GM12878 (cell line): Measurements from ENCODE around the gene USP15. TPM values are rescaled to one million over a fixed set of nuclear protein-coding genes. Genes with fewer than 3 reads are reported as not detected.

Source experiments
- ATAC-seq: fragments of 200-7000 bp; cut with Tn5 transposase; 3 replicates; pipeline ENCODE4 v1.9.1; 2020; ENCODE audit warnings: mild to moderate bottlenecking, moderate library complexity
- BruUV-seq: library from RNA; stranded (reverse); fragments of 400-500 nt; replicated peaks from 2 replicates; lab custom pipeline; 2021; lab: Mats Ljungman, UMichigan
- CTCF ChIA-PET: fragments of 300-600 bp; sonication (Branson Sonifier 250); formaldehyde crosslinking; extraction: SDS; loops from one replicate; lab custom pipeline; 2021; ENCODE audit warnings: inconsistent platforms; lab: Yijun Ruan, JAX
- POLR2A ChIA-PET: fragments of 350-600 bp; formaldehyde crosslinking; extraction: SDS; loops from one replicate; lab custom pipeline; 2021; ENCODE audit warnings: inconsistent platforms; lab: Charles Lee
- RAD21 ChIA-PET: fragments of 300-600 bp; sonication (Branson Sonifier 250); formaldehyde crosslinking; loops from one replicate; lab custom pipeline; 2023; ENCODE audit warnings: antibody characterized with exemption; ENCODE audit not compliant: unreplicated experiment; lab: Charles Lee
- SMC1A ChIA-PET: fragments of 300-600 bp; sonication (Branson Sonifier 250); formaldehyde crosslinking; loops from one replicate; lab custom pipeline; 2023; ENCODE audit not compliant: unreplicated experiment, uncharacterized antibody; lab: Charles Lee
- DNase-seq: peaks from one replicate; pipeline ENCODE4 v3.0.0-alpha.2; 2011; ENCODE audit warnings: low read depth, low spot score
- FAIRE-seq: peaks from 3 replicates; lab custom pipeline; 2011; peaks lifted over from hg19 to GRCh38; lab: Jason Lieb, UNC
- H2AFZ ChIP-seq: 2 replicates; pipeline ENCODE4 v1.6.0; 2011; ENCODE audit warnings: low read depth, low read length, control low read depth; ENCODE audit not compliant: control insufficient read depth
- H3K27ac ChIP-seq: 2 replicates; pipeline ENCODE4 v1.5.1; 2011; ENCODE audit warnings: control low read depth; ENCODE audit not compliant: control insufficient read depth, insufficient read depth
- H3K27me3 ChIP-seq, 2 experiments: replicated peaks in 1 of 2; 2 replicates each; pipeline versions ENCODE4 v1.6.0 to v1.6.1; 2011; ENCODE audit warnings: low read length in 1 of 2; ENCODE audit not compliant: control insufficient read depth in 2 of 2, insufficient read depth in 2 of 2
- H3K36me3 ChIP-seq, 2 experiments: 2 replicates each; pipeline ENCODE4 v1.5.1; 2011; ENCODE audit warnings: low read length in 1 of 2; ENCODE audit not compliant: control insufficient read depth in 2 of 2, insufficient read depth in 2 of 2
- H3K4me1 ChIP-seq: 2 replicates; pipeline ENCODE4 v1.6.1; 2011; ENCODE audit warnings: mild to moderate bottlenecking, low read length, moderate library complexity, mixed read lengths; ENCODE audit not compliant: control insufficient read depth, insufficient read depth
- H3K4me2 ChIP-seq: 2 replicates; pipeline ENCODE4 v1.6.0; 2011; ENCODE audit warnings: control low read depth; ENCODE audit not compliant: control insufficient read depth, insufficient read depth
- H3K4me3 ChIP-seq: fragments of 200-600 bp; sonication (generic); 2 replicates; pipeline ENCODE4 v1.5.1; 2016
- H3K79me2 ChIP-seq: 2 replicates; pipeline ENCODE4 v1.6.0; 2011; ENCODE audit warnings: low read length; ENCODE audit not compliant: control insufficient read depth, insufficient read depth
- H3K9ac ChIP-seq: 2 replicates; pipeline ENCODE4 v1.8.0; 2011; ENCODE audit warnings: low read length, control low read depth, mixed read lengths; ENCODE audit not compliant: control insufficient read depth, insufficient read depth
- H3K9me3 ChIP-seq: replicated peaks from 3 replicates; pipeline ENCODE4 v1.5.1; 2011; ENCODE audit warnings: mild to moderate bottlenecking, low read length; ENCODE audit not compliant: control insufficient read depth, insufficient read depth
- H4K20me1 ChIP-seq: 2 replicates; pipeline ENCODE4 v1.6.0; 2011; ENCODE audit not compliant: control insufficient read depth, insufficient read depth
- BHLHE40 ChIP-seq, 2 experiments: fragments of 450-650 bp in 1 of 2; IDR thresholded peaks; 2 replicates each; pipeline ENCODE4 v1.6.1; 2011 to 2017; ENCODE audit warnings: low read depth in 2 of 2, borderline replicate concordance in 1 of 2, improper control_type of control experiment in 1 of 2, low read length in 1 of 2, mild to moderate bottlenecking in 1 of 2
- CBFB ChIP-seq: IDR thresholded peaks from 2 replicates; pipeline ENCODE4 v1.6.1; 2016; ENCODE audit warnings: antibody characterized with exemption, low read depth
- HDAC6 ChIP-seq: fragments of 200-600 bp; sonication (generic); IDR thresholded peaks from one replicate; pipeline ENCODE4 v1.8.0; 2017; ENCODE audit warnings: antibody characterized with exemption; ENCODE audit not compliant: unreplicated experiment
- NKRF ChIP-seq: fragments of 450-650 bp; conservative IDR thresholded peaks from 2 replicates; pipeline ENCODE4 v1.6.1; 2017; ENCODE audit warnings: mild to moderate bottlenecking, moderate library complexity
- RELA ChIP-seq: fragments of 450-650 bp; IDR thresholded peaks from 2 replicates; pipeline ENCODE4 v1.8.0; 2014; ENCODE audit warnings: borderline replicate concordance; ENCODE audit not compliant: partially characterized antibody
- RELB ChIP-seq: fragments of 450-650 bp; IDR thresholded peaks from 2 replicates; pipeline ENCODE4 v1.6.1; 2017; ENCODE audit warnings: low read depth, mild to moderate bottlenecking, moderate library complexity
- REST ChIP-seq: IDR thresholded peaks from 2 replicates; pipeline ENCODE4 v1.6.1; 2012; ENCODE audit warnings: mild to moderate bottlenecking, low read depth, low read length
- SUZ12 ChIP-seq: fragments of 200-600 bp; sonication (generic); IDR thresholded peaks from one replicate; pipeline ENCODE4 v1.6.1; 2018; ENCODE audit warnings: antibody characterized with exemption, mild to moderate bottlenecking; ENCODE audit not compliant: unreplicated experiment
- TCF3 ChIP-seq: IDR thresholded peaks from 2 replicates; pipeline ENCODE4 v1.6.1; 2012; ENCODE audit warnings: low read depth, mild to moderate bottlenecking, low read length, borderline replicate concordance; ENCODE audit not compliant: insufficient read depth
- WRNIP1 ChIP-seq: IDR thresholded peaks from 2 replicates; pipeline ENCODE4 v1.6.1; 2011; ENCODE audit warnings: low read depth, low read length, improper control_type of control experiment, borderline replicate concordance
- ZNF622 ChIP-seq: fragments of 450-650 bp; IDR thresholded peaks from 2 replicates; pipeline ENCODE4 v1.6.1; 2017; ENCODE audit warnings: mild to moderate bottlenecking, inconsistent platforms
- WGBS: methylation state at CpG from one replicate; pipeline ENCODE4 v1.1.6; 2016; ENCODE audit warnings: low lambda C conversion rate; ENCODE audit not compliant: insufficient replicate concordance, insufficient coverage; ENCODE audit errors: missing lambda C conversion rate; 5-methylcytosine and 5-hydroxymethylcytosine counted together
- in situ Hi-C: fragments of 300-500 bp; cut with MboI; formaldehyde crosslinking; loops from 9 replicates; pipeline ENCODE4 v1.14.3; 2018; ENCODE audit warnings: mixed read lengths
- intact Hi-C: fragments of 100-400 bp; cut with micrococcal nuclease; formaldehyde crosslinking; loops from one replicate; pipeline ENCODE4 v1.14.2; 2022; ENCODE audit not compliant: unreplicated experiment
- polyA plus RNA-seq, 11 experiments: library from polyadenylated mRNA; depleted of rRNA in 4 of 11; unstranded in 6 of 11; stranded (reverse) in 5 of 11; fragments of >200 nt; fragmentation: Nextera tagmentation in 4 of 11; fragmentation: Illumina TruSeq in 1 of 11; extraction: Ambion mirVana in 4 of 11; extraction: Trizol in 1 of 11; gene quantifications; 1 replicate in 1 of 11; 2 replicates in 10 of 11; pipeline versions ENCODE4 v1.2.1 to v1.2.3, GENCODE V29; 2011 to 2016; ENCODE audit warnings: inconsistent platforms in 2 of 11, missing spikeins in 2 of 11, low read depth in 1 of 11
- total RNA-seq, 4 experiments: library from RNA; depleted of rRNA in 3 of 4; stranded (reverse); fragments of >200 nt in 3 of 4; fragmentation: Illumina TruSeq in 1 of 4; extraction: Trizol in 1 of 4; gene quantifications; 2 replicates each; pipeline versions ENCODE4 v1.2.1 to v1.2.3, GENCODE V29; 2013 to 2021

USP15 gene
- total and polyA plus RNA-seq, 10 of the 15 experiments (the other 5 are each of a cell fraction or from before 2014, with no cell fraction given) = 57.6 to 101 (median 90.2) TPM

DNA sequence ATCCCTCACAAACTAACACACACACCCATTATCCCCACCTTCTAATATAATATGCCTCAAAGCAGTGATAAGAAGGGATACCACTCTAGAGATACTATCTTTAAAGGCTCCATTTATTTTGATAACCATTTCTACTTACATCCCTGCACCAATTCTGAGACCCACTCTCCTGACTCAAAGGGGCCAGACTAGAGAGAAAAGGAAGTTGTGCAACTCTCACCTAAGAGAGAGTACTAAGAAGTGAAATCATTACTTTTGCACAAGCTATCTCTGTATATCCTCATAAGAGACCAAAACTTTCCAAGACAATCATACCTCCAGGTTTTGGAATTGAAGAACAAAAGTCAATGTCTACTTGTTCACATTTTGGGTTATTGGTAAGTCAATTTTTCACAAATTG is 45.4 kb upstream of the USP15 start:
- Histone ChIP-seq H4K20me1 (no peaks in the 10 kb centered on the region), H3K27me3 (no peaks in the 10 kb centered on the region), H3K79me2 (no peaks in the 10 kb centered on the region), H3K9ac (no peak overlapping the region), H2AFZ (no peak overlapping the region), H3K4me1 (no peaks in the 10 kb centered on the region), H3K4me2 (no peak overlapping the region), H3K36me3 (no peaks in the 10 kb centered on the region), H3K9me3 (no peaks in the 10 kb centered on the region), H3K27ac (no peak overlapping the region), H3K4me3 (no peak overlapping the region)
- FAIRE-seq (no peak), DNase-seq (no peak), ATAC-seq (no peak)
- TF ChIP-seq RELA (no peak), SUZ12 (no peak), ZNF622 (no peak)
- in situ Hi-C loops (no loop called here), intact Hi-C loops (no loop called here)
- ChIA-PET POLR2A (no interaction called here), CTCF (no interaction called here), RAD21 (no interaction called here), SMC1A (no interaction called here)
- no TSS peak for BruUV-seq

DNA sequence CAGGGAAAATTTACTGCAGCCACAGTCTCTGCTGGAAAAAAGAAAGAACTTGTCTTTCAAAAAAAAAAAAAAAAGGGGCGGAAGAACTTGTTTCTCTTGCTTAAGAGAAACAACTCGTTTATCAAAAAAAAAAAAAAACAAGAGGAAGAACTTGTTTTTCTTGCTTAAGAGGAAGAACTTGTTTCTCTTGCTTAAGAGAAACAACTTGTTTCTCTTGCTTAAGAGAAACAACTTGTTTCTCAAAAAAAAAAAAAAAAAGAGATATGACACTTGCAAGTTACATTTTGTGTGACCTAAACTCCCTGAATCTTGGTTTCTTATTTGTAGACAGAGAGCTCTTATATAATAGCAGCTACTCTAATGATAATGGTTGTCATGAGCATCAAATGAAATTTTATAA is 44.7 kb upstream of the USP15 start:
- no peak for FAIRE-seq
- intact Hi-C loops = no loop called here
- TF ChIP-seq CBFB (no peak), REST (no peak), TCF3 (no peak), NKRF (no peak), BHLHE40 (IDR thresholded peaks at IDR 0.05; ENCODE audit: borderline replicate concordance in 1 of 2, low read depth in 2 of 2, low read length in 1 of 2) (no peak), WRNIP1 (no peak), RELB (no peak), HDAC6 (no peak)

More for the DNA sequence above, 44.7 kb upstream of the USP15 start:
- no CpG with 5 or more reads among the region's 2 CpGs for WGBS
- ChIA-PET CTCF (interaction anchor here (0.6 kb wide), 1 partner anchor 219 kb away, joined by 3 read pairs; no protein-coding TSS in a partner anchor), POLR2A (no interaction called here), SMC1A (interaction anchor here (0.6 kb wide), 1 partner anchor 31 kb away, joined by 3 read pairs; no protein-coding TSS in a partner anchor), RAD21 (no interaction called here)
- no peak overlapping the region for H2AFZ ChIP-seq
- BruUV-seq = no TSS peak
- no peak overlapping the region for H3K27ac ChIP-seq
- ATAC-seq (no peak), DNase-seq (no peak)
- H3K4me2 ChIP-seq = no peak overlapping the region
- no peak overlapping the region for H3K9ac ChIP-seq
- H3K9me3 ChIP-seq = no peaks in the 10 kb centered on the region
- no peaks in the 10 kb centered on the region for H3K36me3 ChIP-seq
- no peaks in the 10 kb centered on the region for H3K79me2 ChIP-seq
- no peak overlapping the region for H3K4me3 ChIP-seq
- in situ Hi-C loops = no loop called here
- H3K27me3 ChIP-seq = no peaks in the 10 kb centered on the region
- H3K4me1 ChIP-seq = no peaks in the 10 kb centered on the region
- no peaks in the 10 kb centered on the region for H4K20me1 ChIP-seq
